Activated naive CD8-positive, alpha-beta T cell (primary cell): ENCODE results near the gene LHCGR.
"Not testable (repeated sequence)": the region's sequence is repeated elsewhere in the genome, so short reads cannot be mapped to it uniquely, and the experiment has no call there.

Experiments used
- H3K27ac Mint-ChIP-seq: one replicate; pipeline ENCODE4 v1.8.0; 2021; ENCODE audit warnings: mixed read lengths
- H3K27me3 Mint-ChIP-seq: one replicate; pipeline ENCODE4 v1.8.0; 2021; ENCODE audit warnings: mixed read lengths
- H3K36me3 Mint-ChIP-seq: one replicate; pipeline ENCODE4 v1.8.0; 2021; ENCODE audit warnings: mixed read lengths
- H3K4me1 Mint-ChIP-seq: one replicate; pipeline ENCODE4 v1.8.0; 2021; ENCODE audit warnings: low read depth, mixed read lengths
- H3K4me3 Mint-ChIP-seq: one replicate; pipeline ENCODE4 v1.8.0; 2021; ENCODE audit warnings: mild to moderate bottlenecking, mixed read lengths
- H3K9me3 Mint-ChIP-seq: one replicate; pipeline ENCODE4 v1.8.0; 2021; ENCODE audit warnings: low read depth, mixed read lengths

The LHCGR gene

DNA sequence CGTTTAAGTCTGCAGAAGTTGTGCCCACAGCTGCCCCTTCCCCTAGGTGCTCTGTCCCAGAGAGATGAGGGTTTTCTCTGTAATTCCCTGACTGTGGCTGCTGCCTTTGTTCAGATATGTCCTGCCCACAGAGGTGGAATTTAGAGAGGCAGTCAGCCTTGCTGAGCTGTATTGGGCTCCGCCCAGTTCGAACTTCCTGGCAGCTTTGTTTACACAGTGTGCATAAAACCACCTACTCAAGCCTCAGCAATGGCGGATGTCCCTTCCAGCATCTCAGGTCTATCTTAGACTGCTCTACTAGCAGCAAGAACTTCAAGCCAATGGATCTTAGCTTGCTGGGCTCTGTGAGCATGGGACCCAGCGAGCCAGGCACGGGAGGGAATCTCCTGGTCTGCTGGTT, 48.1 kb downstream of the LHCGR start:
- no peaks in the 10 kb centered on the region for H3K4me1 Mint-ChIP-seq
- no peak overlapping the region for H3K4me3 Mint-ChIP-seq
- peaks cover 12% of the 10 kb centered on the region for H3K27me3 Mint-ChIP-seq
- H3K9me3 Mint-ChIP-seq, result no peaks in the 10 kb centered on the region
- no peaks in the 10 kb centered on the region for H3K36me3 Mint-ChIP-seq
- no peak overlapping the region for H3K27ac Mint-ChIP-seq

DNA sequence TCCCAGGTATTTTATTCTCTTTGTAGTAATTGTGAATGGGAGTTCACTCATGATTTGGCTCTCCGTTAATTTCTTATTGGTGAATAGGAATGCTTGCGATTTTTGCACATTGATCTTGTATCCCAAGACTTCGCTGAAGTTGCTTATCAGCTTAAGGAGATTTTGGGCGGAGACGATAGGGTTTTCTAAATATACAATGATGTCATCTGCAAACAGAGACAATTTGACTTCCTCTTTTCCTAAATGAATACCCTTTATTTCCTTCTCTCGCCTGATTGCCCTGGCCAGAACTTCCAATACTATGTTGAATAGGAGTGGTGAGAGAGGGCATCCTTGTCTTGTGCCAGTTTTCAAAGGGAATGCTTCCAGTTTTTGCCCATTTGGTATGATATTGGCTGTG, 51.9 kb downstream of the LHCGR start:
- not testable (repeated sequence) for H3K27ac Mint-ChIP-seq, H3K4me1 Mint-ChIP-seq, H3K36me3 Mint-ChIP-seq, H3K9me3 Mint-ChIP-seq, H3K4me3 Mint-ChIP-seq, H3K27me3 Mint-ChIP-seq

DNA sequence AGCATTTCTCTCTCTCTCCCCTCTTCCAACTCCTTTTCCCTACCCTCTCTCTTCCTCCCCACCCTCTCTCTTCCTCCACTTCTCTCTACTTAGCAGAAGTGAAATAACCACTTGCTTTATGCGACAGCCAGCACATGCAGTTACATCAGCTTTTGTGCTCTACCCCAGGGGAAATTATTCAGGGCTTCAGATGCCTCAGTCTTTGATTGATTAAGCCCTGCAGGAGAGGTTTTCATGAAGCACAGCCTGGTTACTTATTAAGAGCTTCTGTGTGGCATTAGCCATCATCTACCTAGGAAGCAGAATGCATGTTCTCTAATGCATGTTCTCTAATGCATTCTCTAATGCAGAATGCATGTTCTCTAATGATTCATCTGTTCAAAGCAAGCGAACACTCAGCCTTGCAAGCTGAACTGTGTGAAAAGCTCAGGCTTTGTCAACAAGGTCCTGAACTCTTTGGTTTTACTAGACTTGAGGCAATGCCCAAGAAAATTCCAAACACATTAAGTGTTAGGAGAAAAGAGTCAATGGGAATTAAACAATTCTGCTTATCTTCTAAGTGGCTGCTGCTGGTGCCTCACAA, 56.1 kb downstream of the LHCGR start:
- Mint-ChIP-seq H3K27ac (no peak overlapping the region), H3K9me3 (no peaks in the 10 kb centered on the region), H3K4me3 (no peak overlapping the region), H3K27me3 (no peaks in the 10 kb centered on the region), H3K4me1 (no peaks in the 10 kb centered on the region), H3K36me3 (no peaks in the 10 kb centered on the region)

DNA sequence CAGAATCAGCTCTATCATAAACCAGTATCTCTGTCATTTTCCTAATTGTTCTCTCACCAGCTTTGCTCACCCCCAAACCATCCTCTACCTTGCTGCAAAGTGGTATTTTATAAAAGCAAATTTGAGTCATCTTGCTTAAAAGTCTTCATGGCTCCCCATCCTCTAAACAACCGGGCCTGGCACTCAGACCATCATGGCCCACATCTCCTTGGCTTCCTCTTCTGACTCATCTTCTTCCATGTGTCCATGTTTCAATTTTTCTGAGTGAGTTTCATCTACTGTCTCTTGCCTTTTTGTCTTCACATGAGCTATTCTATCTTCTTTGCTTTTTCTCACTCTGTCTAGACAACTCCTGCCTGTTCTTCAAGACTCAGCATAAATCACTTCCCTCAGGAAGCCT, 58.6 kb downstream of the LHCGR start:
- H3K27me3 Mint-ChIP-seq, result no peaks in the 10 kb centered on the region
- no peaks in the 10 kb centered on the region for H3K9me3 Mint-ChIP-seq
- no peak overlapping the region for H3K27ac Mint-ChIP-seq
- H3K36me3 Mint-ChIP-seq, result no peaks in the 10 kb centered on the region
- H3K4me3 Mint-ChIP-seq, result no peak overlapping the region
- no peaks in the 10 kb centered on the region for H3K4me1 Mint-ChIP-seq

DNA sequence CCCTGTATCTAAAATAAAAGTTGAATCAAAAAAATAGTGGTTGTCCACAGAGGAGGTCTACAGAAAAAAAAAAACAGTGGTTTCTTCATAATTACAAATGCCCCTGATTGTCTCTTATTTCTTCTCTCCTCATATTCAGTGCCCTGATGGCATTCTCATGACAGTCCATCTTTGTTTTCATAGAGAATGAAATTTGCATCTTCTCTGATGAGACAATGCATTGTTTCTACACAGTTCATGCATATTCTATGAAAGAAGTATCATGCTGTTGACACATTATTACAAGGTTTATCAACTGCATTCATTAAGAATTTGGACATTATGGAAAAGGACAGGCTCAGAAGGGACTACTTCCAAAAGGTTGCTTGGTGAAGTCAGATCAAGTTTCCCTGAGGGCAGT, 59.5 kb downstream of the LHCGR start:
- H3K36me3 Mint-ChIP-seq, result no peaks in the 10 kb centered on the region
- no peaks in the 10 kb centered on the region for H3K27me3 Mint-ChIP-seq
- no peaks in the 10 kb centered on the region for H3K9me3 Mint-ChIP-seq
- H3K4me3 Mint-ChIP-seq, result no peak overlapping the region
- no peak overlapping the region for H3K27ac Mint-ChIP-seq
- no peaks in the 10 kb centered on the region for H3K4me1 Mint-ChIP-seq

DNA sequence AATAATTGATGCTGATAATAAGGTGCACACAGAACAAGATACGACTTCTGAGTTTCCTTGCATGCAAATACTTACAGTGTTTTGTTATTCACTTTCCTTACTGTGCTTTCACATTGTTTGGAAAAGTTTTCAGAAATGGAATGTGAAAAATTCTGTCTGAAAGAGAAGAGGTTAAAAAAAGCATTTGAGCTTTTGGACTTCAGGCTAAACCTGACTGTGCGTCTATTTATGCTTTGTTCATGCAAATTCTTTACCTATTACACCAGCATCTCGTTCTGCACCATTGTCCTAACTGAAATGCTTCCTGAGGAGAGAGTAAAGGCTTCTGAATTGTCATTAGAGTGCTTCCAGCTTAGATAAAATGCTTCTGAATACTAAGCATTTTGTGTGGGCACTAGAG, 61.4 kb downstream of the LHCGR start:
- H3K4me1 Mint-ChIP-seq, result no peaks in the 10 kb centered on the region

DNA sequence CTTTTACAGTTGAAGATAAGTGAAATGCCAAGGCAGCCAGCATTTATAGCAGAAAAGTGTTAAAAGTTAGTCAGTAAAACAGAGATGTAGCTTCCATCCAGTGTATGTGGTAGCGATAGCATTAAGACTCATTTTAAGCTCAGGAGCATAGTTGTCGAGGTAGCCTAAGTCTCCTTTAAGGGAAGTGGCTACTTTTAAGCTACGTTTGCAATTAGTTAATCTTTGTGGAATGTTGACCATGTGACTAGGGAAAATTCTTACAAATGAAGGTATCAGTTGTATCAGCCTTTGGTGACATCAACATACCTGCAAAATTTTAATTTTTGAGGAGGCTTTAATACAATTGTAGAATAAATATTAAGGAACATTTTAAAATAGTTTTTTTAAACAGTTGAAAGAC, 61.9 kb downstream of the LHCGR start:
- H3K36me3 Mint-ChIP-seq, result no peaks in the 10 kb centered on the region
- H3K27me3 Mint-ChIP-seq, result no peaks in the 10 kb centered on the region
- H3K4me1 Mint-ChIP-seq, result no peaks in the 10 kb centered on the region
- no peak overlapping the region for H3K4me3 Mint-ChIP-seq
- H3K9me3 Mint-ChIP-seq, result no peaks in the 10 kb centered on the region
- no peak overlapping the region for H3K27ac Mint-ChIP-seq

More for the DNA sequence above, 61.4 kb downstream of the LHCGR start:
- Mint-ChIP-seq H3K27me3 (no peaks in the 10 kb centered on the region), H3K9me3 (no peaks in the 10 kb centered on the region), H3K36me3 (no peaks in the 10 kb centered on the region), H3K4me3 (no peak overlapping the region), H3K27ac (no peak overlapping the region)

DNA sequence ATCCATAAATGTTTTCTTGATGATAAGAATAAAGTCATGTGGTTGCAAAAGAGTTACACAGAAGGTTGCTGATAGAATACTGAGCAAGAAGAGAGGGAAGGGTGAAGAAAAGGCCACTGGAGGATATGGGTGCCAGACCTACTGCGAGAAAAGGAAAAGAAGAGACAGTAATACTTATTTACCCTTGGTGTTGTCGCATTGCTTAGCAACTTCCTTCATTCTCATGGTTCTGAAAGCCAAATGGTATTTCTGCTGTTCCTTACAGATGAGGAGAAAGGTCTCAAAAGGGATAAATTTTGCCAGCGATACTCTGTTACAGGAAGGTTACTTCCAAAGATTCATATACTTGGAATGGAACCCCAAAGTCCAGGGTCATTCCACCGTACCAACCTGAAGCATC, 62.5 kb downstream of the LHCGR start:
- Mint-ChIP-seq H3K9me3 (no peaks in the 10 kb centered on the region), H3K4me1 (no peaks in the 10 kb centered on the region), H3K27ac (no peak overlapping the region), H3K4me3 (no peak overlapping the region), H3K36me3 (no peaks in the 10 kb centered on the region), H3K27me3 (no peaks in the 10 kb centered on the region)

DNA sequence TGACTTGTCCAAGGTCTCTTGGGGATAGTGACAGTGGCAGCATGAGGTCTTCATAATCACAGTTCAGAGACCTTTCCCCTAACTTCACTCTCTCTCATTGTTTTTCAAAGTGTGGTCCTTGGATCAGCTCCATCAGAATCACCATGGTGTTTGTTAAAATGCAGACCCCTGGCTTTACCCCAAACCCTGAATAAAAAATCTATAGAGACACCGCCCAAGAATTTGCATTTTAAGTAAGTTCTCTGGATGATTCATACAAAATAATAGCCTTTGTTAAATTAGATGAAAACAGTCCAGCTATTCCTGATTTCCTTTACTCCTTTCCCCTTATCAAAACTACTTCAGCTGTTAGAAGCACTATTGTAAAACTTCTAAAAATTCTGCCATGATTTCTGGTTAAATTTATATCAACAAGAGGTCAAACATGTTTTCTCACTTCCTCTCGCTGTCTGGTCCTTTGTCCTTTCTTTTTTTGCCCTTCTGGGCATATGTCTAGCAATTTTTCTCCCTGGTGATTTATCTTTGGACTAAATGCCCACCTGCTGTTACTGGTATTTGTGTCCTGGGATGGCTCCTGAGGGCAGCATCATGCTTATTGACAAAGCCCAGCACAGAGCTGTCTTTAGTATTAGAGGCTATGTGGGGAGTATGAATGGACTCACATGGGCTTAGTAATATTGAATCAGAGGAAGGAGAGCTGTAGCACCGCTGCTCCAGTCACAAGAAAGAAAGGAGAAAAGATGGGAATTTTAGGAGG, 63.4 kb downstream of the LHCGR start:
- no peak overlapping the region for H3K27ac Mint-ChIP-seq
- no peaks in the 10 kb centered on the region for H3K4me1 Mint-ChIP-seq
- H3K4me3 Mint-ChIP-seq, result no peak overlapping the region
- no peaks in the 10 kb centered on the region for H3K27me3 Mint-ChIP-seq
- H3K9me3 Mint-ChIP-seq, result no peaks in the 10 kb centered on the region
- no peaks in the 10 kb centered on the region for H3K36me3 Mint-ChIP-seq

DNA sequence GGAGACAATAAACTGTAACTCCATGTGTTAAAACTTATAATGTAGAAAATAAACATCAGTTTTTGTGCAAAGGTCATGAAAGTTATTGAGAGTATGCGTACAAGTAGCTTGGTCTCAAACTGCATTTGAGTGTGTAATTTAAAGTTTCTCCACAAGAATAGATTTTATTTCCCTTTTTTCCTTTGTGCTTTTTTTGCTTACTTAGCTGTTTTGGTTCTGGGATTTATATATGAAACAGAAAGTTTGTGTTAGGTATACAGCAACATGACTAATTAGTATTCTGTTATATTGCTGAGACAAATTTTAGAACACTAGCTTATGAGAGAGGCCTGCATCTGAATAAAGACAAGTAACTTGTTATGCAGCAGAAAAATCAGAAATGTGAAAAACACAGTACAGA, 70.4 kb downstream of the LHCGR start:
- Mint-ChIP-seq H3K27me3 (peaks cover 18% of the 10 kb centered on the region), H3K36me3 (no peaks in the 10 kb centered on the region), H3K4me1 (no peaks in the 10 kb centered on the region), H3K9me3 (no peaks in the 10 kb centered on the region), H3K4me3 (no peak overlapping the region), H3K27ac (no peak overlapping the region)

DNA sequence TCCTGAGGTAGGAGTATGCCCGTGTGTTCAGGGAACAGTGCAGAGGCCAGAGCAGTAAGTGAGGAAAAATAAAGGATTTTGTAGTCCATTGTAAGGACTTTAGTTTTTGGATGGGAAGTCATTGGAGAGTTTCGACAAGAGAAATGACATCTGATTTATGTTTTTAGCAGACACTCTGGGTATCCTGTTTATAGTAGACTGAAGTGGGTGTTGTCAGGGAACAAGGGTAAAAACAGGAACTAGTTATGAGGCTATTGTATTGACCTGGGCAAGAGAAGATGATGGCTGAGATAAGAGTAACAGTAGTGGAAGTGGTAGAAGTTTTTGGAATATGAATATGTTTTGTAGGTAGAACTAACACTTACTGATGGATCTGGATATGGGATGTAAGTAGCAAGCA, 78.1 kb downstream of the LHCGR start:
- H3K36me3 Mint-ChIP-seq, result no peaks in the 10 kb centered on the region
- H3K4me1 Mint-ChIP-seq, result no peaks in the 10 kb centered on the region
- no peak overlapping the region for H3K4me3 Mint-ChIP-seq
- H3K9me3 Mint-ChIP-seq, result no peaks in the 10 kb centered on the region
- peaks cover 11% of the 10 kb centered on the region for H3K27me3 Mint-ChIP-seq
- no peak overlapping the region for H3K27ac Mint-ChIP-seq

DNA sequence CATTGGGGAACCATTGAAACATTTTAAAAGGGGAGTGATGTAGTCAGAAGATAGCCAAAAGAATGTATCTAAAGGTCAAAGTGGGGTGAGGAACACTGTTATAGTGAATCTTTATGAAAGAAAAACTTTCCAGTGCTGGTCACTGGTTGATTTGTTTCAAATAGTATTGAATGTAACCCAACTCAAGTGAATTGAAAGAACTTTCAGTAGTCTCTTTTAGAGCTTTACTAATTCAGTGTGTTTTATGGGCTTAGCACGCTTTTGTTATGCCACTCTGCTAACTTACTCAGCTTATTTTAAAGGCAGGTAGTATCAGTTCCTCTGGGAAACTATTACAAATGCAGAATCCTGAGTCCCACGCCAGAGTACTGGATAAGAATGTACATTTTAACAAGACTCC, 80.6 kb downstream of the LHCGR start:
- Mint-ChIP-seq H3K36me3 (no peaks in the 10 kb centered on the region), H3K4me1 (no peaks in the 10 kb centered on the region), H3K4me3 (no peak overlapping the region), H3K27me3 (peaks cover 3% of the 10 kb centered on the region), H3K27ac (no peak overlapping the region), H3K9me3 (no peaks in the 10 kb centered on the region)

DNA sequence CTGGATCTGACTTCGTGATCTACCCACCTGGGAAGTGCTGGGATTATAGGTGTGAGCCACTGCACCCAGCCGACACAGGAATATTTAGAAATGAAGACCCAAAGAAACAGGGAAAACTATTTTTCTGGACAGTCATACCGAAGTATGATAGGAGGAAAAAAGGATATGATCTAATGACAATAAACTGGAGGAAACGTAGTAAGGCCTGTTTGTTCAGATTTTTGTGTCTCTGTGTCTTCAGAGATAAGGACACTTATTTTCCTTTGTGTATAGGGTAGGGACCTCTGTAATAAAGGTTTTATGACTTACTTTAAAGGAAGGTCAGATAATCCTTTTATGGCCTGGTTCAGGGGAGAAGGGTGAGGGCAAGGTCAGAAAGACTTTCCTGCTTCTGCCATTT, 81.9 kb downstream of the LHCGR start:
- Mint-ChIP-seq H3K36me3 (no peaks in the 10 kb centered on the region), H3K27ac (no peak overlapping the region), H3K27me3 (peaks cover 4% of the 10 kb centered on the region), H3K4me3 (no peak overlapping the region), H3K9me3 (no peaks in the 10 kb centered on the region), H3K4me1 (no peaks in the 10 kb centered on the region)

DNA sequence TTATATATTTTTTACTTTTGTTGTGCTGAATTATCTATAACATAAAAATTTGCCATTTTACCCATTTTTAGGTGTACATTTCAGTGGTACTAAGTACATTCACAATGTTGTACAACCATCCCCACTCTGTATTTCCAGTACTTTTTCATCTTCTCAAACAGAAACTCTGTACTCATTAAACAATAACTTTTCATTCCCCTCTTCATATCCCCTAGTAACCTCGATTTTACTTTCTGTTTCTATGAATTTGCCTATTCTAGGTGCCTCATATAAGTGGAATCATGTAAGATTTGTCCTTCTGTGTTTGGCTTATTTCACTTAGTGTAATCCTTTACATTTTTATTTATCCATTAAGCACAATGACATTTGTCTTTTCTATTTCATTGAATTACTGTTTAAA, 86.5 kb downstream of the LHCGR start:
- Mint-ChIP-seq H3K4me3 (no peak overlapping the region), H3K9me3 (no peaks in the 10 kb centered on the region), H3K4me1 (no peaks in the 10 kb centered on the region), H3K27ac (no peak overlapping the region), H3K36me3 (no peaks in the 10 kb centered on the region), H3K27me3 (peaks cover 4% of the 10 kb centered on the region)

DNA sequence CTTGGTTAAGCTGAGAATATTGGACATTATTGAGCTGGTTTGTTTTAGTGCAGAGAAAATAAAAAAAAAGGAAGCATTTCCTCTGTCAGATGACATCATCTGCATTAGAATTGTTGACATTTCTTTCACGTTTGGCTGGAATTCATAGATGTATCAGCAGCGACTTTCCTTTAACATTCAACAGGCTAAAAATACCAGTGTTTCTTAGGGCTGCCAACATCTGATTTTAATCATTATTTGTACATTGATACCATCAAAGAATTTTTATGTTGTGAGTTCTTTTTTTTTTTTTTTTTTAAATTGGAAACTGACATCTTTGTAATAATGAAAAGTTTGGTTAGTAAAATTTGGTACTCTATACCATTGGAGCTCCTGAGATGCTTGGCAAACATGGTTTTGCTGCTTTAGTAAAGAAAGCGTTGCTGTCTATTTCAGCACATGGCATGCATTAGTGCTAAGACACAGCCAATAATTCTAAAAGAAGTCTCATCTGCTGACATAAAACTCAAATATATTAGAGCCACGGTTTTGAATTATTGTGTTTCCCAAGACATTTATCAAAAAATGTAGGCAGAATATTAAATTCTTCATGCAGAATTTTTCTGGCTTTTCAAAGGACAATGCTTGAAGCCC, 104.2 kb downstream of the LHCGR start:
- no peak overlapping the region for H3K27ac Mint-ChIP-seq

DNA sequence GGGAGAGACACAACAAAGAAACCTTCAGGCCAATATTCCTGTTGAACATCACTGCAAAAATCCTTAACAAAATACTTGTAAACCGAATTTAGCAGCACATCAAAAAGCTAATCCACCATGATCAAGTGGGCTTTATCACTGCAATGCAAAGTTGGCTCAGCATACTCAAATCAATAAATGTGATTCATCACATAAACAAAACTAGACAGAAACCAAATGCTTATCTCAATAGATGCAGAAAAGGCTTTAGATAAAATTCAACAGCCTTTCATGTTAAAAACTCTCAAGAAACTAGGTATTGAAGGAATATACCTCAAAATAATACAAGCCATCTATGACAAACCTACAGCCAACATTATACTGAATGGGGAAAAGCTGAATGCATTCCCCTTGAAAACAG, 117.3 kb downstream of the LHCGR start:
- H3K36me3 Mint-ChIP-seq, result no peaks in the 10 kb centered on the region
- no peak overlapping the region for H3K27ac Mint-ChIP-seq
- H3K9me3 Mint-ChIP-seq, result peaks cover 5% of the 10 kb centered on the region
- no peak overlapping the region for H3K4me3 Mint-ChIP-seq
- peaks cover 11% of the 10 kb centered on the region for H3K27me3 Mint-ChIP-seq
- H3K4me1 Mint-ChIP-seq, result no peaks in the 10 kb centered on the region

More for the DNA sequence above, 104.2 kb downstream of the LHCGR start:
- no peaks in the 10 kb centered on the region for H3K9me3 Mint-ChIP-seq
- H3K36me3 Mint-ChIP-seq, result no peaks in the 10 kb centered on the region
- no peaks in the 10 kb centered on the region for H3K4me1 Mint-ChIP-seq
- H3K27me3 Mint-ChIP-seq, result no peaks in the 10 kb centered on the region
- H3K4me3 Mint-ChIP-seq, result no peak overlapping the region
